SH-SY5Y (cell line): ENCODE measurements around the gene DCLK3.

Experiments used
- GATA2 ChIP-seq: IDR thresholded peaks from 2 replicates; pipeline ENCODE4 v1.6.1; 2011; ENCODE audit warnings: mild to moderate bottlenecking, low read depth, low read length
- GATA3 ChIP-seq: IDR thresholded peaks from 2 replicates; pipeline ENCODE4 v1.6.1; 2011; ENCODE audit warnings: low read depth, mild to moderate bottlenecking, low read length, moderate library complexity

GRCh38 chr3:36761779-36762178, 2.6 kb downstream of the DCLK3 start:
- TF ChIP-seq GATA3: no peak
- TF ChIP-seq GATA2: no peak
